ENCODE data around the gene ANTKMT. TPM values are rescaled to one million over a fixed set of nuclear protein-coding genes. Genes with fewer than 3 reads are reported as not detected.

ANTKMT gene
- total RNA-seq, 6 donors from 2014 or later = 38.7 to 69.7 (median 55.7) TPM

- H3K27ac ChIP-seq = no peak overlapping the region
- 92 to 93% methylated on average over 16 to 27 of the region's 37 CpGs for whole genome bisulfite sequencing, 2 donors
- DNase-seq = peak in 1 of 2 donors; percentile 82
- H3K27me3 ChIP-seq = peaks cover 0 to 29% (median 17%) of the 10 kb centered on the region in 4 donors
- H3K4me3 ChIP-seq = no peak overlapping the region
- H3K4me1 ChIP-seq = peaks cover 20 to 33% (median 28%) of the 10 kb centered on the region in 4 donors
- no peaks in the 10 kb centered on the region for H3K9me3 ChIP-seq
- no peak for ATAC-seq (ENCODE audit: low FRiP score in 2 of 2)
- TF ChIP-seq POLR2AphosphoS5 (IDR thresholded peaks at IDR 0.05) (no peak), EP300 (IDR thresholded peaks at IDR 0.05) (no peak), CTCF (IDR thresholded peaks at IDR 0.05) (no peak), POLR2A (IDR thresholded peaks at IDR 0.05) (no peak)
- peaks cover 2 to 44% (median 27%) of the 10 kb centered on the region in 4 donors for H3K36me3 ChIP-seq
These were observed 9.1 kb downstream of the ANTKMT start for GRCh38 chr16:729768-730665.

- 87 to 90% methylated on average over 13 to 19 of the region's 22 CpGs for WGBS, 2 donors
- Histone ChIP-seq H3K4me3 (no peak overlapping the region), H3K36me3 (peaks cover 2 to 53% (median 31%) of the 10 kb centered on the region in 4 donors), H3K27me3 (peaks cover 0 to 26% (median 17%) of the 10 kb centered on the region in 4 donors), H3K9me3 (no peaks in the 10 kb centered on the region), H3K4me1 (peaks cover 20 to 32% (median 28%) of the 10 kb centered on the region in 4 donors), H3K27ac (no peak overlapping the region)
- DNase-seq (peak in 1 of 2 donors; percentile 56), ATAC-seq (ENCODE audit: low FRiP score in 2 of 2) (no peak)
- TF ChIP-seq POLR2A (IDR thresholded peaks at IDR 0.05) = no peak
- no peak for TF ChIP-seq CTCF (IDR thresholded peaks at IDR 0.05)
- no peak for TF ChIP-seq POLR2AphosphoS5 (IDR thresholded peaks at IDR 0.05)
These were observed 9.9 kb downstream of the ANTKMT start for GRCh38 chr16:730666-731509.

GRCh38 chr16:732332-732731 is 11.4 kb downstream of the ANTKMT start:
- TF ChIP-seq POLR2AphosphoS5 (IDR thresholded peaks at IDR 0.05) = no peak
- TF ChIP-seq POLR2A (IDR thresholded peaks at IDR 0.05) = no peak
- TF ChIP-seq EP300 (IDR thresholded peaks at IDR 0.05) = no peak
- no peak for TF ChIP-seq CTCF (IDR thresholded peaks at IDR 0.05)
- peaks cover 0 to 11% (median 7%) of the 10 kb centered on the region in 4 donors for H3K27me3 ChIP-seq
- 97 to 98% methylated on average over 10 to 12 of the region's 12 CpGs for WGBS, 2 donors
- H3K4me1 ChIP-seq = peaks cover 15 to 18% (median 17%) of the 10 kb centered on the region in 4 donors
- peak in 1 of 2 donors; percentile 52 for DNase-seq
- no peaks in the 10 kb centered on the region for H3K9me3 ChIP-seq
- H3K27ac ChIP-seq = no peak overlapping the region
- H3K4me3 ChIP-seq = no peak overlapping the region
- no peak for ATAC-seq (ENCODE audit: low FRiP score in 2 of 2)
- peaks cover 2 to 67% (median 46%) of the 10 kb centered on the region in 4 donors for H3K36me3 ChIP-seq

GRCh38 chr16:732936-733335 is 12.0 kb downstream of the ANTKMT start:
- TF ChIP-seq POLR2A (IDR thresholded peaks at IDR 0.05) (no peak), EP300 (IDR thresholded peaks at IDR 0.05) (no peak), CTCF (IDR thresholded peaks at IDR 0.05) (no peak), POLR2AphosphoS5 (IDR thresholded peaks at IDR 0.05) (no peak)
- Histone ChIP-seq H3K36me3 (peaks cover 2 to 74% (median 49%) of the 10 kb centered on the region in 4 donors), H3K4me3 (no peak overlapping the region), H3K27me3 (peaks cover 0 to 5% (median 2%) of the 10 kb centered on the region in 4 donors), H3K27ac (no peak overlapping the region), H3K9me3 (no peaks in the 10 kb centered on the region), H3K4me1 (peaks cover 9 to 12% (median 11%) of the 10 kb centered on the region in 4 donors)
- peak in 1 of 2 donors; percentile 77 for DNase-seq
- no peak for ATAC-seq (ENCODE audit: low FRiP score in 2 of 2)
- WGBS, 2 donors = 78 to 90% methylated on average over 3 to 13 of the region's 13 CpGs
